ENCODE measurements around the gene COA7. TPM values are rescaled to one million over a fixed set of nuclear protein-coding genes. Genes with fewer than 3 reads are reported as not detected.
A peak's percentile ranks its signal among the peaks of the same experiment; 100 is the strongest.

COA7 gene
- total RNA-seq, 1 donor from 2014 or later = 21.5 TPM

GRCh38 chr1:52707927-52708655 is 9.9 kb upstream of the COA7 start:
- Mint-ChIP-seq H3K27me3 (ENCODE audit: low read depth) (no peaks in the 10 kb centered on the region), H3K27ac (no peak overlapping the region), H3K4me3 (no peak overlapping the region), H3K4me1 (peaks cover 14% of the 10 kb centered on the region), H3K36me3 (no peaks in the 10 kb centered on the region), H3K9me3 (no peaks in the 10 kb centered on the region)
- TF ChIP-seq CTCF (IDR thresholded peaks at IDR 0.05; ENCODE audit: unreplicated experiment) = no peak
- DNase-seq (ENCODE audit: low spot score in 2 of 2, unreplicated experiment in 2 of 2) = no peak

GRCh38 chr1:52706941-52707926 is 9.1 kb upstream of the COA7 start:
- no peaks in the 10 kb centered on the region for H3K36me3 Mint-ChIP-seq
- peaks cover 19% of the 10 kb centered on the region for H3K4me1 Mint-ChIP-seq
- DNase-seq (ENCODE audit: low spot score in 2 of 2, unreplicated experiment in 2 of 2) = no peak
- no peaks in the 10 kb centered on the region for H3K9me3 Mint-ChIP-seq
- H3K27me3 Mint-ChIP-seq (ENCODE audit: low read depth) = no peaks in the 10 kb centered on the region
- H3K4me3 Mint-ChIP-seq = no peak overlapping the region
- no peak for TF ChIP-seq CTCF (IDR thresholded peaks at IDR 0.05; ENCODE audit: unreplicated experiment)
- H3K27ac Mint-ChIP-seq = no peak overlapping the region

GRCh38 chr1:52706136-52706670 is 8.1 kb upstream of the COA7 start:
- Mint-ChIP-seq H3K4me1 (peaks cover 19% of the 10 kb centered on the region), H3K4me3 (no peak overlapping the region), H3K36me3 (no peaks in the 10 kb centered on the region), H3K27me3 (ENCODE audit: low read depth) (no peaks in the 10 kb centered on the region), H3K9me3 (no peaks in the 10 kb centered on the region), H3K27ac (no peak overlapping the region)
- no peak for DNase-seq (ENCODE audit: low spot score in 2 of 2, unreplicated experiment in 2 of 2)
- TF ChIP-seq CTCF (IDR thresholded peaks at IDR 0.05; ENCODE audit: unreplicated experiment) = no peak

- no peak for TF ChIP-seq CTCF (IDR thresholded peaks at IDR 0.05; ENCODE audit: unreplicated experiment)
- Mint-ChIP-seq H3K27ac (peak overlapping the region; percentile 86), H3K4me1 (peaks cover 18% of the 10 kb centered on the region), H3K4me3 (peak overlapping the region; percentile 77), H3K27me3 (ENCODE audit: low read depth) (no peaks in the 10 kb centered on the region), H3K9me3 (no peaks in the 10 kb centered on the region), H3K36me3 (no peaks in the 10 kb centered on the region)
- peak; percentile 60 to 70 for DNase-seq (ENCODE audit: low spot score in 2 of 2, unreplicated experiment in 2 of 2)
These were observed 5.0 kb upstream of the COA7 start for GRCh38 chr1:52702886-52703787.

- no peak overlapping the region for H3K4me3 Mint-ChIP-seq
- peaks cover 25% of the 10 kb centered on the region for H3K36me3 Mint-ChIP-seq
- no peaks in the 10 kb centered on the region for H3K27me3 Mint-ChIP-seq (ENCODE audit: low read depth)
- H3K4me1 Mint-ChIP-seq = peaks cover 6% of the 10 kb centered on the region
- peak overlapping the region; percentile 3 for H3K27ac Mint-ChIP-seq
- no peaks in the 10 kb centered on the region for H3K9me3 Mint-ChIP-seq
- DNase-seq (ENCODE audit: low spot score in 2 of 2, unreplicated experiment in 2 of 2) = no peak
- TF ChIP-seq CTCF (IDR thresholded peaks at IDR 0.05; ENCODE audit: unreplicated experiment) = no peak
These were observed 2.5 kb downstream of the COA7 start for GRCh38 chr1:52695627-52696026.

All from mesothelial cell of epicardium (in vitro differentiated cells).